NCI-H128 (cell line): ENCODE measurements around the gene FTCDNL1.

Experiments
- DNase-seq: peaks from one replicate; lab custom pipeline; 2025; ENCODE audit not compliant: unreplicated experiment; lab: John Stamatoyannopoulos, UW

The FTCDNL1 gene

GRCh38 chr2:199792381-199792780 is 58.6 kb downstream of the FTCDNL1 start:
- DNase-seq, result no peak

GRCh38 chr2:199791326-199791725 is 59.7 kb downstream of the FTCDNL1 start:
- DNase-seq, result no peak

- no peak for DNase-seq
Measured at GRCh38 chr2:199784512-199784911, 66.5 kb downstream of the FTCDNL1 start.

GRCh38 chr2:199779589-199779988 is 71.4 kb downstream of the FTCDNL1 start:
- no peak for DNase-seq

- DNase-seq, result no peak
Measured at GRCh38 chr2:199778655-199779054, 72.3 kb downstream of the FTCDNL1 start.

GRCh38 chr2:199777916-199778315 is 73.1 kb downstream of the FTCDNL1 start:
- DNase-seq, result no peak

GRCh38 chr2:199777315-199777714 is 73.7 kb downstream of the FTCDNL1 start:
- no peak for DNase-seq

GRCh38 chr2:199775267-199775666 is 75.7 kb downstream of the FTCDNL1 start:
- DNase-seq, result no peak

GRCh38 chr2:199772035-199772976 is 78.7 kb downstream of the FTCDNL1 start:
- DNase-seq, result no peak

GRCh38 chr2:199770716-199771115 is 80.3 kb downstream of the FTCDNL1 start:
- no peak for DNase-seq

GRCh38 chr2:199765646-199766045 is 85.3 kb downstream of the FTCDNL1 start:
- no peak for DNase-seq

GRCh38 chr2:199764273-199764800 is 86.7 kb downstream of the FTCDNL1 start:
- DNase-seq, result no peak

GRCh38 chr2:199762963-199763362 is 88.0 kb downstream of the FTCDNL1 start:
- no peak for DNase-seq

GRCh38 chr2:199760574-199760973 is 90.4 kb downstream of the FTCDNL1 start:
- DNase-seq, result no peak

- DNase-seq, result no peak
Measured at GRCh38 chr2:199757233-199757870, 93.6 kb downstream of the FTCDNL1 start.

GRCh38 chr2:199756743-199757142 is 94.2 kb downstream of the FTCDNL1 start:
- no peak for DNase-seq

GRCh38 chr2:199756211-199756610 is 94.8 kb downstream of the FTCDNL1 start:
- no peak for DNase-seq

GRCh38 chr2:199754766-199755165 is 96.2 kb downstream of the FTCDNL1 start:
- DNase-seq, result no peak

GRCh38 chr2:199751492-199752120 is 99.4 kb downstream of the FTCDNL1 start:
- DNase-seq, result no peak

GRCh38 chr2:199749571-199749970 is 101.4 kb downstream of the FTCDNL1 start:
- DNase-seq, result no peak

GRCh38 chr2:199744724-199745123 is 106.3 kb downstream of the FTCDNL1 start:
- no peak for DNase-seq

GRCh38 chr2:199744260-199744659 is 106.7 kb downstream of the FTCDNL1 start:
- DNase-seq, result no peak
